GM19240 (cell line): ENCODE measurements around the gene GSX2.

Experiments
- DNase-seq: peaks from one replicate; pipeline ENCODE4 v3.0.0; 2011; ENCODE audit warnings: low spot score; ENCODE audit not compliant: insufficient read length

The GSX2 gene

DNA sequence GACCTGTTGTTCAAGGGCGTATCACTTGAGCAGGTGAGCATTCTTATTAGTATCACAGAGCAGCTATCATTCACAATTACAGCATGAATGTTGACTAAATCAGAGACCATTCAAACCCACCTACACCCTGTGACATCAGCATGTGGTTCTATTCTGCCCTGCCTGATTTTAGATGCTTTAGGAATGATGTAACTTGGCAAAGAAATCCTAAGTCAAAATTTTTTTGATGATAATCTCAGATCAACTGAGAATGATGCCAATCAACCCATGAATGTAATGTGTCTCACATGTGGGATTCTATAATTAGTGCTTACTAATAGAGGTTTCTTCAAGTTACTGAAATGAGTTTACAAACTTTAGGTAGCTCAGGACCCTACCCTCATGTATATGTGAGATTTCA, 22.2 kb upstream of the GSX2 start:
- no peak for DNase-seq

- no peak for DNase-seq
These were observed 17.8 kb upstream of the GSX2 start for GRCh38 chr4:54082168-54082567.

DNA sequence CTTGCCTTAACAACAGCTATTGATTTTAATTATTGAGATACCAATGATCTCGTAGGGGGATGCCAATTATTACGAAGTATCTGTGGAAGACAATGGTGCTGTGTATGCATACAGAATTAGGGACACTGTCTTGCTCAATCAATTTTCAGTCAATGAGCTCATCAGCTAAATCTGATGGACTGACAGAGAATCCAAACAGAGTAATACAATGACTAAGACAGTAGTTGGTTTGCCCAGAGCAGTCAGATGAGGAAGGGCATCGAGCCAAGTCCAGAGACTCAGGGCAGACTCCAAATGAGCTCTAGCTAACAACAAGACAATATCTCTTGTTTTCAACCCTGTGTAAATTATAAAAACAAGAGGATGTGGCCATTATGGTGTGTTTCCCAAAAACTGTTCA, 14.7 kb upstream of the GSX2 start:
- DNase-seq = no peak

- DNase-seq = no peak
These were observed 10.1 kb upstream of the GSX2 start for GRCh38 chr4:54089875-54090274.

- DNase-seq = no peak
These were observed 9.6 kb upstream of the GSX2 start for GRCh38 chr4:54090404-54090803.

GRCh38 chr4:54090804-54091623, 8.9 kb upstream of the GSX2 start:
- DNase-seq = no peak

DNA sequence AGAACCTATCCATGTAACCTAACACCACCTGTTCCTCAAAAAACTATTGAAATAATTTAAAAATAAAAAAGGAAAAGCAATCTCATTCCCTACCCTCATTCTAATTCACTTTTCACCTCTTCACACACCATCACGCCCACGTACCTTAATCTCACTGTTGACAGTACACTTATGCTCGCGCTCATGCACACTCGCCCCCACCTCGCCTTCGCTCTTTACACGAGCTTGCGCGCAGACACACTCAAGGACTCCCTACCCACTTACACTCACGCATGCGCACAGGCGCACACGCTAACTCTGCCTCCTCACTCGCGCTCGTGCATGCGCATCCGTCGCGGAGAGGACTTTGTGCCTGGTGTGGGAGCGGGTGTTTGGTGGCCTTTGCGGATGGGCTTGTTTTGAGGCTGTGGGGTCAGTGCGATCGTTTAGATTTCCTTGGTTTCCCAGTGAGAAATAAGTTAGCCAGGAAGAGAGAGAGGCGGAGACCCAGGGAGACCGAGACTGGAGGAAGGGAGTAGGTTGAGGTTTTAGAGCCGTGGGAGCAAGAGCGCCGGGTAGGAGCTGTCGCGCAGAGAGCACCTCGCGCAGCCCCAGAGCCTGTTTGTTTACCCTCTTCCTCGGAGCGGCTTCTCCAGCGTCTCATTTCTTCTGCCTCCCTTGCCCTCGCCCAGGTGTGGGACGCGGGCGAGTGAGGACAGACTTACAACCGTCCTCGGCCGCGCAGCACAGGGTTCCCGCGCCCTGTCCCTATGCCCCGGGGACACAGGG, 8.1 kb upstream of the GSX2 start:
- peak; percentile 49 for DNase-seq

DNA sequence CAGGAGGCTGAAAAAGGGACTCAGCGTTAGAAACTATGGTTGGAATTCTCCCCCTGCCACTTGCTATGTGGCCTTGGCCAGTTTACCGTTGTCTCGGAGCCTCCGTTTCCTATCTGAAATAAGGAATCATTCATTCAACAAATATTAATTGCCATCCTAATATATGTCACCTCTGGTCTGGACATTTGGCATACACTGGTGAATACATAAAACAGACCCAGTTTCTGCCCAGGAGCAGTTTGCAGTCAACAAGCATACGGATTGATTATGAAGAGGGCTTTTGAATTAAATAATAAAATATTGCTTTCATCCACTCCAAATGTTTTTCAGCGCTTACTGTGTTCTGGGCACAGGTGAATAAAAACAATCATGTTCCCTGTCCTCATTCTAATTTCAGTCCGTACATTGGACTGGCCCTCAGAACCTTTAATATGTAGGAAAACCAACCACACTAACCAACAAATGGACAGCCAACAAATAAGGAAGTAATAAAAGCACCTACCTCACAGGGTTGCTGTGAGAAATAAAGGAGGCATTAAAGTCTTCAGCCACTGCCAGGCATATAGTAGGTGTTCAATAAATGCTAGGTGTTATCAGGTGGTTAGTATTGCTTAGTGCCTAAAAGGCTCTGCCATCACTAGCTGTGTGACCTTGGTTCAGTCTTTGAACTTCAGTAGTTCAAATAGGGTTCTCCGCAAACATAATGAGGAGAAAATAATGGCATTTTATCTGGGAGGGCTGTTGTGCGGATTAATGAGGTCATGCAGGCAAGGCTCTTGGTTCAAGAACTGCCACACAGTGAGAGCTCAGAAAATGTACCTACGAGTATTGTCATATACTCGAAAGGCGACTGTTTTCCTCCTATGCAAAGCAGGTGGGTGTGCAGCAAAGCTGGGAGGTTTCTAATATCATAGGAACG, 7.3 kb upstream of the GSX2 start:
- DNase-seq = no peak

DNA sequence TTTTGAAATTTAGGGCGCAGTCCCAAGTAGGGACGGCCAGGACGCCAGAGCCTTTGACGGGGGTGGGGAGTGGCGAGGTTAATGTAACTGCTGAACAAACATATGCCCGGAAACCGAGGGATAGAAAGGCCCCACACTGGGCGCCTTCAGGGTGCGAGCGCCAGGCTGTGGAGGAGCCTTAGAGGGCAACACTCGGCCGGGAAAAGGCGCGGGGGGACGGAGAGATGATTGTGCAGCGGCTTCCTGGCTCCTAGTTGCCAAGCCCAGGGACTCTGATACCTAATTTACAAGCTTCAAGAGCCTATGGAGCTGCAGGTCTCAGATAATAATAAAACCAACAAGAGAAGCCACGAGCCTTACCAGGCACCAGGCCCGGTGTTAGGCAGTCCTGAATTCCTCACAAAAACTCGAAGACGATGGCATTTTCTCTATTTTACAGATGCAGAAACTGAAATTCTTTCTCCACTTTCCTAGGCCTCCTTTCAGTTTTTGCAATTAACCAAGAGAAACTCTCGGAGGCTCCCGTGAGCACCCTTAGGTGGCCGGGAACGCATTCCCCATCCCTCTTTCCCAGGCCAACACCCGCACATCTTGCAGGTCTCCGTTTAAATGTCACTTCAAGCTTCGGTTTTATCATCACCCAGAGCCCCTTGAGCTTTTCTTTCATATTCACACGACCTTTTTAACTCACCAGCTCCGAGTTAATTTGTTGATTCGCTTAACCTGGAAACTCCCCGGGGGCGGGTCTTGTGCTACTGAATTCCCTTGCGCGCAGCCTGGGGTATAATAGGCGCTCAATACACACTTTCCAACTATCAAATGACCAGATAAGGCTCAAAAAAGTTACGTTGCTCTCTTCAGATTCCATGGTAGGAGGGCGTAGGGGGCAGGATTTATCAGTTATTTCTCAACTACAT, 6.4 kb upstream of the GSX2 start:
- no peak for DNase-seq

GRCh38 chr4:54094451-54094850, 5.5 kb upstream of the GSX2 start:
- DNase-seq = no peak

- no peak for DNase-seq
These were observed 4.7 kb upstream of the GSX2 start for GRCh38 chr4:54095110-54095825.

- DNase-seq = no peak
These were observed 3.5 kb upstream of the GSX2 start for GRCh38 chr4:54096295-54096962.

GRCh38 chr4:54097152-54097551, 2.8 kb upstream of the GSX2 start:
- DNase-seq = no peak

- no peak for DNase-seq
These were observed 1.6 kb upstream of the GSX2 start for GRCh38 chr4:54098375-54098774.

DNA sequence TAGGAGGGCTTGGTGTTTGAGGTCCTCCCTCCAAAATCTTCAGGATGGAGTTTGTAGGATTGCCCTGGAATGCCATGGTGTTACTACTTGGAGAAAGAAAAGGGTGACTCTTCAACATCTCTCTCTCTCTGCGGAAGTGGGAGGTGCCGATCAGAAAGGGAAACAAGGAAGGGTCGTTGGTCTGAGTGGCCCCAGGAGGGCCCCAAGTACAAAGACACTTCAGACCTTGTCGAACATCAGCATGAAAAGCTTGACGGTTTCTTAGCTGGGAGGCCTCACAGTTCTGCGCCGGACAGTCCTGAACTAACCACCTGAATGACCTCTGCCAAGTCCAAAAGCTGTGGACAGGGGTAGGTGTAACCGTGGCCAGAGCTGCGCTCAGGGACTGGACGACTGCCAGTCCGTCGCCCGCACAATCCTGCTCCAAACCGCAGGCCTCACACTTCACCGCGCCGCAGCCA, 646 bp upstream of the GSX2 start:
- no peak for DNase-seq

- no peak for DNase-seq
These were observed 729 bp downstream of the GSX2 start for GRCh38 chr4:54100595-54101189.

GRCh38 chr4:54101190-54102041, 1.5 kb downstream of the GSX2 start:
- DNase-seq = no peak

GRCh38 chr4:54102531-54103106, 2.7 kb downstream of the GSX2 start:
- DNase-seq = no peak
